GM23248 (cell line): ENCODE results near the gene MRPL32.

Experiments used
- EZH2 ChIP-seq: fragments of 200-600 bp; sonication (generic); IDR thresholded peaks from 2 replicates; pipeline ENCODE4 v1.6.1; 2018; ENCODE audit warnings: antibody characterized with exemption, mild to moderate bottlenecking; ENCODE audit not compliant: insufficient read depth, poor library complexity, severe bottlenecking
- EZH2phosphoT487 ChIP-seq: fragments of 200-600 bp; sonication (generic); IDR thresholded peaks from 2 replicates; pipeline ENCODE4 v1.6.1; 2018; ENCODE audit warnings: antibody characterized with exemption, moderate library complexity, mild to moderate bottlenecking, low read depth; ENCODE audit not compliant: insufficient read depth

DNA sequence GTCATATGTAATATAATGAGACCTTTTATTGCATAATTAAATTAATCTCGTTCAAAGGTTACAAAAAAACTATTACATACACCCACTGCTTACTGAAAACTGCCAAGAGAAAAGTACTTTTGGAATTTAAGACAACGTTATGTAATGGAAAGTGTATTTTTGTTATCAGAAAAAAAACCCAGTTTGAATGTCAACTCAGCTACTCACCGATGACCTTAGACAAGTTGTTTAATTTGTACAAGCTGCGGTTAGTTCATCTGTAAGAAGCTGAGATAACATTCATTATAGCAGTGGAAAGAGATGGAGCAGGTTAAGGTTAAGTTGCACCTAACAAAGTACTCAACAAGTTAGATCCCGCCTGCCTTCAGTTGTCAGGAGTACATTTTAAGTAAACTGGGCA is 1.3 kb upstream of the MRPL32 start:
- TF ChIP-seq EZH2phosphoT487: no peak
- TF ChIP-seq EZH2: no peak
